HG03342 (cell line): ENCODE measurements around the gene SLC17A9.
"Not testable (repeated sequence)": the region's sequence is repeated elsewhere in the genome, so short reads cannot be mapped to it uniquely, and the experiment has no call there.

ENCODE experiments used
- ATAC-seq: cut with Tn5 transposase; IDR thresholded peaks from one replicate; pipeline ENCODE4 v1.9.1; 2021; ENCODE audit warnings: mild to moderate bottlenecking, moderate library complexity; ENCODE audit not compliant: unreplicated experiment

SLC17A9 gene

DNA sequence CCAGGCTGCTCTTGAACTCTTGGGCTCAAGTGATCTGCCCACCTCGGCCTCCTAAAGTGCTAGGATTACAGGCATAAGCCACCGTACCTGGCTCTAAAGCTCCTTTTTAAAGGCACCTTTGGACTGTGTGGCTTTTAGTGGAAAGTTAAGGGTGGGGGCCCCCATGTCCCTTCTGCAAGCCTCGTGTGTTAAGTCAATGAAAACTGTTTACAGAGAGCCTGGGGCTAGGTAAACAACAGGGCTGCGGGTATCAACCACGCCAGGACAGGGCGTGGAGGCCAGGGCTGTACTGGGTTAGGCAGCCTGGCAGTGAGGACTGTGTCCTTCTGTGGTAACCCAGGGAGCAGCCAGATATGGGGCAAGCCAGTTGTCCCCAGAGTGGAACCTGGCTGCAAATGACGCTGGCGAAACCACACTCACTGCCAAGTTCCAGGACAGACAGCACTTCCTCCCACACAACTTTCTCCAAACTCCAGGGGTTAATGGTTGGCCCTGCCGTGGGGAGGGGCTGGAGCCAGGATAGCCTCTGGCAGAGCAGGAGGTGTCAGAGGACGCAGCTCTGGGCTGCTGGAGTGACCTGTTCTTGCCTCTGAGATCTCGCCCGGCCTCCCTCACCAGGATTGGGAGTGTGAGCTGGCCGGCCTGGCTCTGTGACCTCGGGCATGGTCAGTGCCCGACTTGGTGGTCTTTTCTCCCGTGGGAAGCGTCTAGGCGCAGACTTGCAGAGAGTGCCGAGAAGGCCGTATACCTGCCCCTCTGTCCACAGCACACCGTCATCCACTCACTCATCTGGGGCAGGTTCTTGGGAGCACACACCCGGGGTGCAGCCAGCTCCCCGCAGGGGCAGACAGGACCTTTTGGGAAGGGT is 3.2 kb downstream of the SLC17A9 start:
- no peak for ATAC-seq

DNA sequence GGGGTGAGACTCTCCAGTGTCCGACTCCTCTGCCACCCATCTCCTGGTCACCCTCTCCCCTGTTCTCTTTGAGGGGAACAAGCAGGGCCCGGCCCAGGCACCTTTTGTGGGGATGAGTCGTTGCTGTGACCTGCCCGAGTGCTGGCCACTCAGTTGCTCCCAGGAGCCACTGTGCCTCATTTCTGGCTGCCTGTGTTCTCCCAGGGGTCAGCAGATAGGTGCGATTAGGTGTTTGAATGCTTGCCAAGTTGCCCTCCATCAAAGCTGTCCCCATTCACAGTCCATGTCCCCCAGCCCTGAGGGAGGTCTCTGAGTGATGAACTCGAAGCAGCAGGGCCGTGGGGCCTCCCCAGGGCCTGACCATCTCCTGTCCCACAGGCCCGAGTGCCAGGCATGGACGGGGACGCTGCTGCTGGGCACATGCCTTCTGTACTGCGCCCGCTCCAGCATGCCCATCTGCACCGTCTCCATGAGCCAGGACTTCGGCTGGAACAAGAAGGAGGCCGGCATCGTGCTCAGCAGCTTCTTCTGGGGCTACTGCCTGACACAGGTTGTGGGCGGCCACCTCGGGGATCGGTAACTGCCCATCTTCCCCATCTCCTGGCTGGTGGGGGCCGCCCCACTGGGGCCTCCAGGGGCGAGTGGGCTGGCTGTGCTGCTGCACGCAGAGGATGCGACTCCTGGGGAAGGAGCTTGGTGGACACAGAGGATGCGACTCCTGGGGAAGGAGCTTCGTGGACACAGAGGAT is 4.1 kb downstream of the SLC17A9 start:
- no peak for ATAC-seq

DNA sequence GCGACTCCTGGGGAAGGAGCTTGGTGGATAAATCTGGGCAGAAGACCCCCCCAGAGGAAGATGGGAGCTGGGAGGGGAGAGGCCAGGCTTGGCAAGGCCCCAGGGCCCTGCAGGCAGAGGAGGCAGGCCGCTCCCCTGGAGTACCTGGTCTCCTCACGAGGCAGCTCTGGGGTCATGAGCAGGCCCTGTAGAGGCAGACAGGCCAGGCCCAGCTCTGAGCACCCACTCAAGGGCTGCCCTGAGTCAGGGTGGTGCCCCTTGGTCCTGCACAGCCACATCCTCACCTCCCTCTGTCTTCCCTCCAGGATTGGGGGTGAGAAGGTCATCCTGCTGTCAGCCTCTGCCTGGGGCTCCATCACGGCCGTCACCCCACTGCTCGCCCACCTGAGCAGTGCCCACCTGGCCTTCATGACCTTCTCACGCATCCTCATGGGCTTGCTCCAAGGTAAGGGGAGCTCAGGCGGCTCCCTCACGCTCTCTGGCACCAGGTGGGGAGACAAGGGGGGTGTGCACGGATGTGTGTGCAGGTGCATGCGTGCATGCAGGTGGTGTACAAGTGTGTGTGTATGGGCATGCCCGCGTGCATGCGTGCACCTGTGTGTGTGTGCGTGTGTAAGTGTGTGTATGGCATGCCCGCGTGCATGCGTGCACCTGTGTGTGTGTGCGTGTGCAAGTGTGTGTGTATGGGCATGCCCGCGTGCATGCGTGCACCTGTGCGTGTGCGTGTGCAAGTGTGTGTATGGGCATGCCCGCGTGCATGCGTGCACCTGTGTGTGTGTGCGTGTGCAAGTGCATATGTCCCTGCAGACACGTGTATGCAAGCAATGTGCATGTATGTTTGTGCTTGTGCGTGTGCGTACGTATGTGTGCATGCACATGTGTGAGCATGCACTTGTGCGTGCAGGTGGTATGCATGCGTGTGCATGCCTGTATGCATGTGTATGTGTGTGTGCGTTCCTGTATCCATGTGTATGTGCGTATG is 4.9 kb downstream of the SLC17A9 start:
- ATAC-seq, result no peak

DNA sequence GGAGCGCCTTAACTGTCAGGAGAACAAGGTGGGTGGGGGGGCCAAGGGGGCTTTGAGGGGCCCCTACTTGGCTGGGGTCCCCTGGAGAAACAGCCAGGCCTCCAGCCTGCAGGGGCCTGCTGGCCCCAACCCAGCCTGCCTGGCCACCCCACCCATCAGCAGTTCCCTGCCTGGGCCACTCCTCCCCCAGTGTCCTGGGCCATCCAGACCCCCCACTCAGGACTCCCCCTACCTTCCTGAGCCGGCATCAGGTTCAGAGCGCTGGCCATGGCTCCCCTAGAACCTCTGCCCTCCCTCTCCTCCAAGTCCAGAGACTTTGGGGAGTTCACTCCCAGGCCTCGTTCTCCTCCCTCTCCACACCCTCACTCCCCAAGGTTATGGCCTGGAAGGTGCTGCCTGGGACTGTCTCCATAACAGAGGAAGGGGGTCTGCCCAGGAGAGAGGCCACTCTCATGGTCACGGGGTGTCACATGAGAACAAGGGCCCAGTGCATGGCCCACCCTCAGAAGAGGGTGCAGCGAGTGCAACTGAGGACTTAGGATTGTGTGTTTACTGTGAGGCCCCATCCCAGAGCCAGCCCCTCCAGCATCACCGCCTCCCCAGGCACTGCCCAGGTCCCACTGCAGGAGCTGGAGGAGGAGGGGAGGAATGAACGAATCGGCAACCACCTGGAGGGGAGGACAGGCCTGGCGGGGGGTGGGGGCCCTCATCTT is 6.0 kb downstream of the SLC17A9 start:
- ATAC-seq, result no peak

DNA sequence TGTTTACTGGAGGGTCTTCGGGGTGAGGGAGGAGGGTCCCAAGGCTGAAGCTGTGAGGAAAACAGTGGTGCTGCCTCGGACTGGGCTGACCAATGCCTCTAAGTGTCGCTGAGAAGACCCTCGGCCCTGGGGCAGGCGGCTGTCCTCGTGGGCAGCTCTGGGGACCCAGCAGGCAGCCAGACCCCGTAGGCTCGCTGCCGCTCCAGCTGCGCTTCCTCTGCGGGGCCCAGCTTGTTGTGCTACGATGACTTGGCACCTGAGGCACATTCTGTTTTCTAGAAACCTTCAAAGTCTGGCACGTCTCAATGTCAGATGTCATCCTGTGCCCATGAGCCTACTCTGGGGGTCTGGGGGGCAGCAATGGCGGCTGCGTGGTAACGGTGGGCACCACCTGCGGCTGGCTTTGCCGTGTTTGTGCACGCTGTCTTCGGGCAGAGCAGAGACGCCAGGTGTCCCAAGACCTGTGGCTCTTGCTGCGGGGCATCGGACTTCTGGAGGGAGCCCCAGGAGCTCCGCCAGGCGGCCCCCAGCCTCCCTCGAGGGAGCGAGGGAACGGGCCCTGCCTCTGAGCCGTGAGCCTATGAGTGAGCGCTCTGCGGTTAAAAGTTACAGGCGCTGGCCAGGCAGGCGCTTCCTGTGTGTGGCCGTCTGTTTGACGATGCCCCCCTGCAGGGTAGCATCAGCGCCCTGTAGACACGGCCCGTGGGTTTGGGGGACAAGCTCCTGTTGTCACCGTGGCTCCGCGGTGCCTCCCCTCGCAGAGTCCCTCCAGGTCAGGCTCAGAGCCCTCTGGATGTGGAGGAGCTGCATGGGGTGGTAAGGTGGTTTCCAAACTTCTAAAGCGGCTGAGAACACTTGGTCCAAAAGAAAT is 6.8 kb downstream of the SLC17A9 start:
- no peak for ATAC-seq

DNA sequence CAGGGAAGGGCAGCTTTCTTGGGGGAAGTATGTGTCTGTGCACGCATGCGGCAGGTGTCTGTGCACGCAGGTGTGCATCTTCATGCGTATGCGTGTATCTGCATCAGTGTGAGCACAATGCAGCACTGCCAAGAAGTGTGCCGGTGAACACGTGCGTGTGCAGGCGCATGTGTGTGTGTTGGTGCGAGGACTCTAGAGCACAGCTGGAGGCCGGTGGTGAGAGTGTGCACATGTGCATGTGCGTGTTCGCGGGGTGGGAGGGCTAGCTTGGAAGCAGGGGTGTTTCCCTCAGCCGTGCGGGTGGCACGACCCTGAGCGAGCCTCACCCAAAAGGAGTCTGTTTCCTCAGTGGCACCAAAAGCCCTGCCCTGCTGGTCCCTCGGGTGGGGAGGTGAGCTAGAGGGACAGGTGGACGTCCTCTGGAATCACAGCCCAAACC is 7.5 kb downstream of the SLC17A9 start:
- ATAC-seq, result no peak

DNA sequence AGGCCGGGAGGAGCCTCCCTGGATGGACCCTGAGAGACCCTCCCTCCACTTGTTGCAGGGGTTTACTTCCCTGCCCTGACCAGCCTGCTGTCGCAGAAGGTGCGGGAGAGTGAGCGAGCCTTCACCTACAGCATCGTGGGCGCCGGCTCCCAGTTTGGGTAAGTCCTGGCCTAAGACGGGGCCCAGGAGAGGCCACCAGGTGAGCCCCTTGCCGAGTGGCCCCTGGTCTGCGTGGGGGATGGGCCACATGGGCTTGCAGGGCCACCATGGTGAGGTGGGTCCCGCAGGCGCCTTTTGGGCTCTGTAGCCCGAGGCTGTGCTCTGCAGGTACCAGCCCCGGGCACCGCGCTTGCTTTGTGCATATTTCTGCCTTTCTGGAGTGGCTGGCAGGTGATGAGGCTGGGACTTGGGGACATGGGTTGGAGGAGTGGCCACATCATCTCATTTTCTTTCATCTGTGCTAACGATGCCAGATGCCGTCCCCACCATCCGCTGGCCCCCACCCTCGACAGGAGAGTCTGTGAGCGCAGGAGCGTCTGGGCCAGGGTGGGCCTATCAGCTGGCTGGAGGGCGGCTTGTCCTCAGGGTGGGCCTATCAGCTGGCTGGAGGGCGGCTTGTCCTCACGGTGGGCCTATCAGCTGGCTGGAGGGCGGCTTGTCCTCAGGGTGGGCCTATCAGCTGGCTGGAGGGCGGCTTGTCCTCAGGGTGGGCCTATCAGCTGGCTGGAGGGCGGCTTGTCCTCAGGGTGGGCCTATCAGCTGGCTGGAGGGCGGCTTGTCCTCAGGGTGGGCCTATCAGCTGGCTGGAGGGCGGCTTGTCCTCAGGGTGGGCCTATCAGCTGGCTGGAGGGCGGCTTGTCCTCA is 8.2 kb downstream of the SLC17A9 start:
- not testable (repeated sequence) for ATAC-seq

DNA sequence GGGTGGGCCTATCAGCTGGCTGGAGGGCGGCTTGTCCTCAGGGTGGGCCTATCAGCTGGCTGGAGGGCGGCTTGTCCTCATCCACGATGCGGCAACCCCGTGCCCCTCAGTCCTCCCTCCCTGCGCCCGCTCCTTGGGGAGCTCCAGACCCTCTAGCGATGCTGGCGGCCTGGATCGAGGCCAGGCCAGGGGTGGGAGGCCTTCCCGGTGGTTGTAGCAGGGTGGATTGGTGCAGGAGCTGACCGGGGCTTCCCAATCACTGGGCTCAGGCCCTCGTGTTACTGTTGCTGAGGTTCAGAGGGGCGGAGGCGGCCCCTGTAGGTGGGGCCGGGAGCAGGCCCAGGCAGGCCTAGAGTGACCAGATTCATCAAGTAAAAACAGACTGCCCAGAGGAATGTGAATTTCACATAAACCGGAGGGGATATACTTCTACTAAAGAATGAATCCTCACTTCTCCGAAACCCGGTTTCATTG is 8.8 kb downstream of the SLC17A9 start:
- ATAC-seq, result no peak

DNA sequence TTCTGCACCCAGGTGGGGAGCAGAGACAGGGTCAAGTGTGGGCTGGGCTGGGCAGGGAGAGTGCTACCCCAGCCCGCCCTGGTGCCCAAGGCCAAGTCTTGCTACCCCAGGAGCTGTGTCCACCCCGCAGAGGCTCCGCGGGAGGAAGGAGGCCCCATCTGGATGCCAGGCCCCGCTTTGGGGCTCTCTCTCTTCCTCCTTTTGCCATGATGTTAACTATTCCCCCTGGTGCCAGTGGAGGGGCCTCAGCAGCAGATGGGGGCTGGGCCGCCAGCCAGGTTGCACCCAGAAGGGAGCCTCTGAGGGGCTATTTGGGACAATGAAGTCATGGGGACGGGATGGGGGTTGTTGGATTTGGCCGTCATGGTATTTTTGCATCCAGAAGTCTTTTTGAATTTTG is 9.3 kb downstream of the SLC17A9 start:
- no peak for ATAC-seq

DNA sequence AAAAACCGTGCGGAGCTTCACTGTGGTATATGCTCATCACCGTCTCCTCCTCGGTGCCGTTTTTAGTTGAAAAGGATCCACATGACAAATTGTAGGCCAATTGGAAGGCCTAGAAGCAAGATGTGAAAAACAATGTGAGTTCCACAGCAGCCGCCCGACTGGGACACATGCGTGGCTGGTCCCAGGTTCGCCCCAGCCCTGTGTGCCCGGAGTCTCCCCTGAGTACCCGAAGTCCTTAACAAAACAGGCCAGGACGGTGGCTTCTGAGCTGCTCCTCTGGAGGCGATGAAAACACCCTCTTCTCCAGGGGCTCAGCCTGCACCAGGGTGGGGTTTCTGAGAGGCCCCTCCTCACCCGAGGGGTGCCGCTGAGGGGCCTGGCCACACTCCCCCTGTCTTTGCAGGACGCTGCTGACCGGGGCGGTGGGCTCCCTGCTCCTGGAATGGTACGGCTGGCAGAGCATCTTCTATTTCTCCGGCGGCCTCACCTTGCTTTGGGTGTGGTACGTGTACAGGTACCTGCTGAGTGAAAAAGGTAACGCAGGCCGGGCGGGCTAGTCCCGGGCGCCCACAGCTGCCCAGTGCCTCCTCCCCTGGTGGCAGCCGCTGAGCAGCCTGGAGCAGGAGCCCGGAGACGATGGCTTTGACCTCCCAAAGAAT is 9.8 kb downstream of the SLC17A9 start:
- ATAC-seq, result no peak

DNA sequence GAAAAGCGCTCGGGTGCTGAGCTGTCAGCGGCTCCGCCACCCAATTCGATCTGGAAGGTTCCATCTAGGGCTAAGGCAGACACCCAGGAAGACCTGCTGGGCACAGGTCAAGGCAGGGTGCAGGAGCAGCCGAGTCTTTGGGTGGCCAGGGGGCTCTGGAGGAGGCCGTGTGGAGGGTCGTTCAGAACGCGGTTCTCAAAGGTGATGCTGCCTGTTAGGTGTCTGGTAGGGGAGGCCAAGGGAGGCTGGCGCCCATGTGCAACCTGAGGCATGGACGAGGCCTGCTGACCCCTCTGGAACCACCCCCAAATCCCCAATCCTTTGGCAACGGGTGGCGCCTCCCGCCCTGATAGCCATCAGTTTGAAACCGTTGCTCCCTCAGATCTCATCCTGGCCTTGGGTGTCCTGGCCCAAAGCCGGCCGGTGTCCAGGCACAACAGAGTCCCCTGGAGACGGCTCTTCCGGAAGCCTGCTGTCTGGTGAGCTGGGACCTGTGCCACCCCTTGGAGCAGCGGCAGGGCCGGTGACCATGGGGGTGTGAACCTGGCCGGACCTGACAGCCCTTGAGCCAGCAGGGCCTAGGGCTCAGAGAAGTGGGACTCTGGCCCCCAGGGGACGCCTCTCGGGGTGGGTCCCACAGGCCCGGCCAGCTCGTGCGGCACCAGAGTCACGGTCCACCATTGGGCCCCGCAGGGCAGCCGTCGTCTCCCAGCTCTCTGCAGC is 10.5 kb downstream of the SLC17A9 start:
- ATAC-seq, result no peak

DNA sequence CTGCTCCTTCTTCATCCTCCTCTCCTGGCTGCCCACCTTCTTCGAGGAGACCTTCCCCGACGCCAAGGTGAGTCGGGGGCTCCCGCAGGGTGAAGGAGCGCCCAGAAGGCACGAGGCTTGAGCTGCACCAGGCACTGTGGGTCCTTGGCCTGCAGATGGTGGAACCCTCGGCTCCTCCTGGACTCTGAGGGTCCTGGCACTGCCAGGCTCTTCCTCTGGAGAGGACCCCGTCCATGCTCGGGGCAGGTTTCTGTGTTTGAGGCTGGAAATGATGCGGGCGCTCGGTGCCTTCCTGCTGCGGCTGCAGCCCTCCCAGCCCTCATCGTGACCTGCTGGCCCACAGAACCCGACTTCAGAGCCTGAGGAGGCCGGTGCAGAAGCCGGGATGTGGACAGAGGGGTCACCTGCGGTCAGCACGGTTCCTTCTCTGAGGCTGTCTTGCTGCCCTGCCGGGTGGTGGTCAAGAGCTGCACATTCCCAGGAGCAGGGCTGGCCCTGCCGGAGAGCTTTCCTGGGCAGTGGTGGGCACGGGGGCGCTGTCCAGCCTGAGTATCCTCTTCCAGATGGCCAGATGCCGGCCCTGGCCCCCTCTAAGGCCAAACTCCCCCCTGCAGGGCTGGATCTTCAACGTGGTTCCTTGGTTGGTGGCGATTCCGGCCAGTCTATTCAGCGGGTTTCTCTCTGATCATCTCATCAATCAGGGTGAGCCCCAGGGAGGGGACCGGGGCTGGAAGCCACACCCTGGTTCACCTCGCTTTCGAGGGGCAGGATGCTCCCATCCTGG is 11.3 kb downstream of the SLC17A9 start:
- ATAC-seq, result no peak

DNA sequence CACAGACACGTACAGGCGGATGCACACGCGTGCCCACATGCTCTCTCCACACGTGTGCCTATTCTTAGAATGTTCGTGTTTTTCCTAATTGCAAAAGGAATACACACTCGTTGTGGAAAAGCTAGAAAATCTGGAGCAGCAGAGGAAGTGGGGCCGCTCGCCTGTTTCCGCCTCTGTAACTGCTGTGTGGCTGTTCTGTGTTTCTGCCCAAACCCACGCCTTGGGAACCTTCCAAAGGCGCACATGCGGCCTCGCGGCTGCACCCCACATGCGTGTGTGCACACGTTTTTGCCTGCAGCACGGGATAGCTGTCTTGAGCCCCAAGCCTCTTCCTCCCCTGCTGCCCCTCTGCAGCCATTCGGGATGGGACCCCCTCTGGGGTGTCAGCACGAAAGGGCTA is 12.2 kb downstream of the SLC17A9 start:
- no peak for ATAC-seq

DNA sequence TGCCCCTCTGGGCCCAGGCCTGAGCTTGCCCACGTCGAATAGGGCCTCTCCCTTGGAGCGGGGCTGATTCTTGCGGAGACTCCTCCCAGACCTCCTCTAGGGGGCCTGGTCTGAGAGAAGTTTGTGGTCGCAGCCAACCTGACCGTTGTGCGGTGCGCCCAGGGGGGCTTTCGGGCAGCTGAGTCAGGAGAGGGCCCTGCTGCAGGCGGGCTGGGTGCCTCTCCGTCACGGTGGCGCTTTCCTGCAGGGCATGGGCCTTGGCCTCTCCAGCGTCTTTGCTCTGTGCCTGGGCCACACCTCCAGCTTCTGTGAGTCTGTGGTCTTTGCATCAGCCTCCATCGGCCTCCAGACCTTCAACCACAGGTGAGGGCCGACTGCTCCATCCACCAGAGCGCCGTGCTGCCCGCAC is 12.9 kb downstream of the SLC17A9 start:
- no peak for ATAC-seq

DNA sequence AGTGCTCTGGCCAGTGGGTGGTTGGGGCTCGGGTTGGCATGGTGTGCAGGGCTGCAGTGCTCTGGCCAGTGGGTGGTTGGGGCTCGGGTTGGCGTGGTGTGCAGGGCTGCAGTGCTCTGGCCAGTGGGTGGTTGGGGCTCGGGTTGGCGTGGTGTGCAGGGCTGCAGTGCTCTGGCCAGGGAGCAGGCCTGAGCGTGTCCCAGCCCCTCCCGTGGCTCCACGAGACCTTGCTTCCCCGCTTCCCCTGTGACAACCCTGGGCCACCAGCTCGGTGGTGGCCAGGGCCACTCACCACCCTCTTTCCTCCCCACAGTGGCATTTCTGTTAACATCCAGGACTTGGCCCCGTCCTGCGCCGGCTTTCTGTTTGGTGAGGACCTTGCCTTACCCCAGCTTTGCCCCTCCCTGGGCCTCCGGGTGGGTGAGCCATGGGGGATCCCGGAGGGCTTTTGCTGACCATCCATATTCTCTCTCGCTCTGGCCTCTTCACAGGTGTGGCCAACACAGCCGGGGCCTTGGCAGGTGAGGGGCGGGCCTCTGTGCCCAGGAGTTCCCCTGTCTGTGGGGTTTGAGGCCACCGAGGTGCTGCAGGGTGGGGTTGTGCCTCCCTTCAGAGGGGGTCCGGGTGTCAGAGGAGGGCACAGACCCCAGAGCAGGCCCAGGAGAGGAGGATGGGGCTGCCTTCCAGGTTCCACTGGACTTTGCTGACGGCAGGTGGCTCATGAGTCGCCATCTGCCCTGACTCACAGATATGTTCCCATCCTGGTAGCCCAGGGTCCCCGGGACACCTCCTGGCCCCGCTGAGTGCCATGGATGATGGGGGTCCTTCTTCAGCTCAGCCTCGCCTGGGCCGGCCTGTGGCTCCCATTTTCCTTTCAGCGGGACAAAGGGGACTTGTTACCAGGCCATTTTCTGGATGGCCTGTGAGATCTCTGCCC is 14.0 kb downstream of the SLC17A9 start:
- ATAC-seq, result no peak
